Keratinocyte (primary cell): ENCODE data around the gene C5. TPM values are rescaled to one million over a fixed set of nuclear protein-coding genes. Genes with fewer than 3 reads are reported as not detected.

Source experiments
- DNase-seq: peaks from one replicate; pipeline ENCODE4 v3.0.0-alpha.2; 2011; ENCODE audit warnings: low read depth, missing footprints, low spot score
- FAIRE-seq: peaks from 2 replicates; lab custom pipeline; 2011; peaks lifted over from hg19 to GRCh38; lab: Jason Lieb, UNC
- H2AFZ ChIP-seq: 2 replicates; pipeline ENCODE4 v1.6.0; 2012; ENCODE audit warnings: low read length, control low read depth, inconsistent platforms; ENCODE audit not compliant: control insufficient read depth
- H3K27ac ChIP-seq: 2 replicates; pipeline ENCODE4 v1.5.1; 2011; ENCODE audit warnings: low read length; ENCODE audit not compliant: control insufficient read depth, insufficient read depth
- H3K27me3 ChIP-seq: 3 replicates; pipeline ENCODE4 v1.6.0; 2011; ENCODE audit warnings: low read length; ENCODE audit not compliant: control insufficient read depth, insufficient read depth; ENCODE audit errors: extremely low read depth
- H3K36me3 ChIP-seq, 2 experiments: 2 replicates in 1 of 2; 3 replicates in 1 of 2; pipeline ENCODE4 v1.5.1; 2011; ENCODE audit warnings: low read length in 2 of 2, mild to moderate bottlenecking in 1 of 2; ENCODE audit not compliant: control insufficient read depth in 2 of 2, insufficient read depth in 2 of 2; ENCODE audit errors: extremely low read depth in 1 of 2
- H3K4me1 ChIP-seq: 3 replicates; pipeline ENCODE4 v1.5.1; 2011; ENCODE audit warnings: low read length; ENCODE audit not compliant: control insufficient read depth, insufficient read depth; ENCODE audit errors: extremely low read depth
- H3K4me2 ChIP-seq: 3 replicates; pipeline ENCODE4 v1.6.0; 2011; ENCODE audit warnings: low read depth, low read length; ENCODE audit not compliant: control insufficient read depth, insufficient read depth; ENCODE audit errors: extremely low read depth
- H3K4me3 ChIP-seq, 3 experiments: fragments of 200-600 bp in 1 of 3; sonication (generic) in 1 of 3; 2 replicates in 2 of 3; 3 replicates in 1 of 3; pipeline ENCODE4 v1.5.1; 2011 to 2016; ENCODE audit warnings: low read length in 3 of 3, mild to moderate bottlenecking in 3 of 3, control low read depth in 2 of 3, inconsistent platforms in 1 of 3, low read depth in 1 of 3, mixed read lengths in 1 of 3, mixed run types in 1 of 3, moderate library complexity in 1 of 3; ENCODE audit not compliant: control insufficient read depth in 2 of 3, insufficient read depth in 2 of 3; ENCODE audit errors: extremely low read depth in 1 of 3
- H3K79me2 ChIP-seq: 2 replicates; pipeline ENCODE4 v1.6.0; 2012; ENCODE audit warnings: low read length; ENCODE audit not compliant: control insufficient read depth, insufficient read depth
- H3K9ac ChIP-seq: 3 replicates; pipeline ENCODE4 v1.6.0; 2011; ENCODE audit warnings: low read length; ENCODE audit not compliant: control insufficient read depth, insufficient read depth; ENCODE audit errors: extremely low read depth
- H3K9me1 ChIP-seq: 3 replicates; pipeline ENCODE4 v1.6.0; 2011; ENCODE audit warnings: low read length; ENCODE audit not compliant: control insufficient read depth, insufficient read depth; ENCODE audit errors: extremely low read depth
- H3K9me3 ChIP-seq: 2 replicates; pipeline ENCODE4 v1.5.1; 2012; ENCODE audit warnings: low read depth, low read length; ENCODE audit not compliant: control insufficient read depth
- H4K20me1 ChIP-seq: 3 replicates; pipeline ENCODE4 v1.6.0; 2011; ENCODE audit warnings: low read length; ENCODE audit not compliant: control insufficient read depth, insufficient read depth; ENCODE audit errors: extremely low read depth
- CTCF ChIP-seq, 3 experiments: IDR thresholded peaks in 1 of 3; conservative IDR thresholded peaks in 1 of 3; optimal IDR thresholded peaks in 1 of 3; 2 replicates in 2 of 3; 3 replicates in 1 of 3; pipeline versions ENCODE3 to v1.5.1; 2011; ENCODE audit warnings: low read length in 3 of 3, mild to moderate bottlenecking in 3 of 3, moderate library complexity in 2 of 3, control low read depth in 1 of 3, inconsistent platforms in 1 of 3; ENCODE audit not compliant: insufficient read depth in 2 of 3; ENCODE audit errors: extremely low read depth in 1 of 3
- EZH2 ChIP-seq: IDR thresholded peaks from one replicate; pipeline ENCODE4 v1.6.1; 2012; ENCODE audit warnings: inconsistent platforms, mild to moderate bottlenecking, low read length, moderate library complexity
- dilution Hi-C: fragments of 300-500 bp; cut with MboI; formaldehyde crosslinking; loops from one replicate; pipeline ENCODE4 v1.7.0; 2020; ENCODE audit warnings: low sequenced_read_pairs; ENCODE audit not compliant: extremely low pct_ligation_motif_present
- polyA plus RNA-seq, 5 experiments: library from polyadenylated mRNA; depleted of rRNA in 3 of 5; stranded (reverse) in 3 of 5; stranded (forward) in 1 of 5; unstranded in 1 of 5; fragments of >200 nt; gene quantifications; 1 replicate in 1 of 5; 2 replicates in 3 of 5; 3 replicates in 1 of 5; pipeline versions ENCODE4 v1.2.1 to v1.2.3, GENCODE V29; 2011 to 2012; ENCODE audit warnings: missing spikeins in 2 of 5, low read depth in 1 of 5, low replicate concordance in 1 of 5

Gene C5
- polyA plus RNA-seq, 1 donor (not counting 4 experiments of a cell fraction or from before 2014, with no cell fraction given): 0.76 TPM

- H3K27ac ChIP-seq: no peak overlapping the region
- H3K4me2 ChIP-seq: no peak overlapping the region
- no peaks in the 10 kb centered on the region for H3K9me3 ChIP-seq
- no peaks in the 10 kb centered on the region for H3K79me2 ChIP-seq
- peaks cover 44% of the 10 kb centered on the region for H3K4me1 ChIP-seq
- dilution Hi-C loops: no loop called here
- H3K4me3 ChIP-seq: no peak overlapping the region
- no peaks in the 10 kb centered on the region for H3K27me3 ChIP-seq
- H3K36me3 ChIP-seq: no peaks in the 10 kb centered on the region
- TF ChIP-seq EZH2 (no peak), CTCF (optimal IDR thresholded peaks at IDR 0.05 in 1 of 3, IDR thresholded peaks at IDR 0.05 in 1 of 3, conservative IDR thresholded peaks at IDR 0.05 in 1 of 3; ENCODE audit: extremely low read depth in 1 of 3, insufficient read depth in 2 of 3, low read length in 3 of 3) (no peak)
- no peak overlapping the region for H3K9ac ChIP-seq
- H3K9me1 ChIP-seq: no peaks in the 10 kb centered on the region
- no peak overlapping the region for H2AFZ ChIP-seq
- no peaks in the 10 kb centered on the region for H4K20me1 ChIP-seq
- FAIRE-seq (no peak), DNase-seq (no peak)
These were observed 112.5 kb downstream of the C5 start for GRCh38 chr9:120937596-120937995.

GRCh38 chr9:120937127-120937526, 112.9 kb downstream of the C5 start:
- no peak overlapping the region for H2AFZ ChIP-seq
- H3K79me2 ChIP-seq: no peaks in the 10 kb centered on the region
- TF ChIP-seq EZH2 (no peak), CTCF (optimal IDR thresholded peaks at IDR 0.05 in 1 of 3, IDR thresholded peaks at IDR 0.05 in 1 of 3, conservative IDR thresholded peaks at IDR 0.05 in 1 of 3; ENCODE audit: extremely low read depth in 1 of 3, insufficient read depth in 2 of 3, low read length in 3 of 3) (no peak)
- no peaks in the 10 kb centered on the region for H3K27me3 ChIP-seq
- no peak overlapping the region for H3K4me3 ChIP-seq
- FAIRE-seq: no peak
- no peaks in the 10 kb centered on the region for H3K36me3 ChIP-seq
- no peak overlapping the region for H3K4me2 ChIP-seq
- no peaks in the 10 kb centered on the region for H3K9me3 ChIP-seq
- H4K20me1 ChIP-seq: no peaks in the 10 kb centered on the region
- dilution Hi-C loops: no loop called here
- H3K27ac ChIP-seq: no peak overlapping the region
- no peak for DNase-seq
- no peak overlapping the region for H3K9ac ChIP-seq
- no peaks in the 10 kb centered on the region for H3K9me1 ChIP-seq
- H3K4me1 ChIP-seq: peaks cover 39% of the 10 kb centered on the region
